ENCODE data around the gene CEP112.

Gene CEP112

DNA sequence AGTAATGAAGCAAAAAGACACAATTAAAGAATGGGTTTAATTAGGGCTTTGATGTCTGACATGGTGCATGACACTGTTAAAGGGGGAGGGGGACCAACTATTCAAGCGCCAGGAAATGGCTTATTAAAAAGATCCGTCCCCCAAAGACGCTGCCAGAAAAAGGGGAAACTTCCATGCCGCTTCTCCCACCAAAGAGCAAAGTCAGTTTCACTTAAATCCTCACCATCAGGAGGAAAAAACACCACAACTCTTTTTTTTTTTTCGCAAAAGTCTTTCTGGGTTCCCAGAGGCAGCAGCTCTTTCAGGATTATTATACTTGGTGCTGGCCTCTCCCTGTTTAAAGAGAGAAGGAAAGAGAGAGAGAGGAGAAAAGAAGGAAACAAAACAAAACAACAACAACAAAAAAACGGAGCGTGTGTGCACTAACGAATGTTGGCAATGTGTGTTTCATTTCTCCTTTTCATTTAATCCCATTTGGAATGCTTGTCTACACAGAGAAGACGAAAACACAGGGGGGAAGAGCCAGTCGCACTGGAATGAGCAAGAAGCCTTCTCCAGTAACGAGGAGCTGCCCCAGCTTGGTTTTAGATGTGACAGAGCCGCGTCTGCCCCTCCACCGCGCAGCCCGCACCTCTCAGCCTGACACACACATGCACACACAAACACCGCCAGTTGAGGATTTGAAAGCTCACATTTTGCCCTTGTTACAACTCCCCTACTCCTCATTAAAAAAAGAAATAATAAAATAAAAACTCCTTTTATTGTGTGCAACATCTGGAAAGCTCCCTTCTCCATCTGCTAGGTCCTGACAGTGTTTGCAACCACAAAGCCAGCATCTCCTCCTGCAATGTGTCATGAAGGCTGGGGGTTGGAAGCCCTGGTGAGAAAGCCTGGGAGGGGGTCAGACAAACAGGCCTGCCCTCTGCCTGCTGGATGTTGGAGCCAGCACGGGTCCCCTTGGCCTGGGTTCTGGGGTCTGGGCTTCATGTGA is 597.8 kb downstream of the CEP112 start:
- DNase-seq (ENCODE audit: low read depth) = no peak

DNA sequence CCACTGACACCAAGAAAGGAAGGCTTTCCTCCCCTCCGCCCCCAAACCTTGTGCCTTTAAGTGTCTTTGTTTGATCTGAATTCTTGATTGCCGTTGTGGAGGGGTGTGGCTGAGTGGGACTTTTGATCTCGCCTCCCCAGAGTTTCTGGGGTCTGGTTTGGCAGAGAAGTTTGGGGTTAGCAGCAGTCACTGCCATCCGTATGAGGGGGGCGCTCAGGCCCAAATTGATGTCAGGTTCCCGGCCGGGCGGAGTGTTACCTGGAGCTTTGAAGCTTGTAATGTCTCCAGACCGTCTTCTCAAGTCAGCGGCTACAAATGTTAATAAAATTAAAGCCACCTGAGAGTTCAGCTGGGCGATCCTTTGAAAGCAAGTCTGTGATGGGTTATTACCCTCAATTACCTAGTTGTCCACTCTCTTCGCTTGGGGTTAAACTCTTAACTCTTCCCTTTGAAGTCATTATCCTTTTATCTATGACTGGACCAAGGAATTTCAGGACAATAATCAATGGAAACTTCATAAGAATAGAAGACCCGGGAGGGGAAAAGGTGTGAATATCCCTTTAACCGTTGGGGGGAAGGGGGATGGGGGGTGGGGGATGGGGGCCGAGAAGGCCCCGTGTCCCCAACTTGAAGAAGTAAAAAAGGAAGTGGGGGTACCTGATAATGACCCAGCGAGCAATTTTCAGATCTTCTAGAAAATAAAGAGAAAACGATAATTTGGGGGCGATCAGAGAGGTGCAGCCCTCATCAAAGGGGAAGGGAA is 598.7 kb downstream of the CEP112 start:
- no peak for DNase-seq (ENCODE audit: low read depth)

DNA sequence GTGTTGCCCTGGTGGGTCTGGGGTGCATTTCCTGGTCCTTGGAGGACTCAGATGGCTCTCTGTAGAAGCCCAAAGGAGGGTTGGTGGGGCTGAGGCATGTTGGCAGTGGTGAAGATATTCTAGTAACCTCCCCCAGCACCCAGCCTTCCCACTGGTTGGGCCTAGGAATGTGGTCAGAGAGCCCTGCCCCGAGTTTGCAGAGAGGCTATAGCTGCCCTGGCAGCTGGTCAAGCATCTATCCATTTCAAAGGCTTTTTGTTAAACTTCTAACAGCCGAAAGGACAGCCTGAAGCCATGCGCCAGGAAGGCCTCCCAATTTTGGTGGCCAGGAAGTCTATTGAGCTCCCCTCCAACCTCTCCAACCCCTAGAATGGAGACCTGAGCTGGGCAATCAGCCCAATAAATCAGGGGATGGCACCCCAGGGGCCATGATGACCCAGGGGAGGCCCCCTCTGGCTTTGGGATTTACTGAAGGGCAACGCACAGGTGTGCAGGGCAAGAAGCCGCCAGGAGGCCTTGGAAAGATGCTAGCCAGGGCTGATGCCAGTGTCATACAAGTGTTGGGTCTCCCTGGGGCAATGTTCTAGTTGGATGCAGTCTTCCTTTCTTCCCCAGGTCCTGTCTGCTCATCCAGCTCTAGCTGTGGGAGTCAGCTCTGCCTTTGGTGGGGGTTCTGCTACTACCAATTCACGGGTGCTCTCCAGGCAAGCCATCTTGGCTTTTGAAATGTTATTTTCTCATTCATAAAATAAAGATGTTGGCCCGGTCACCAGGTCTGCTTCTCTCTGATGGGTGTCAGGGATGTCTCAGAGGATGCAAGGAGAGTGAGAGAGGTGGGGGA is 599.6 kb downstream of the CEP112 start:
- DNase-seq (ENCODE audit: low read depth) = no peak

DNA sequence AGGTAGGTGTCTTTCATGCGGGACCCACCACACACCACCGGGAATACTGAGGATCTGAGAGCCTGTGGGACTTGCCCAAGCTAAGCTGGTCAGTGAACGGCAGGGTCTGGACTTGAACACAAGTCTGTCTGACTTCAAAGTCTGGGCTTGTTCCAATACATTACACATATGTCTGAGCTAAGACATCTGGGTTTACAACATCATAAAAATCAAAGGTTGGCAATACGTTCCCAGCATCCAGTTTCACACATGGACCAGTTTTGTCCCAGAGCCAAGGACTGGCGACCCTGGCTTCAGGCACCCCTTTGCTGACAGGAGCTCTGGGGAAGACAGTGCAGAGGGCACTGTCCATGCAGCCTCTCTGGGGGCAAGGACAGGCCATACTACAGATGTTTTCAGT is 602.6 kb downstream of the CEP112 start:
- DNase-seq (ENCODE audit: low read depth) = no peak

- no peak for DNase-seq (ENCODE audit: low read depth)
These were observed 603.6 kb downstream of the CEP112 start for GRCh38 chr17:65588181-65588808.

DNA sequence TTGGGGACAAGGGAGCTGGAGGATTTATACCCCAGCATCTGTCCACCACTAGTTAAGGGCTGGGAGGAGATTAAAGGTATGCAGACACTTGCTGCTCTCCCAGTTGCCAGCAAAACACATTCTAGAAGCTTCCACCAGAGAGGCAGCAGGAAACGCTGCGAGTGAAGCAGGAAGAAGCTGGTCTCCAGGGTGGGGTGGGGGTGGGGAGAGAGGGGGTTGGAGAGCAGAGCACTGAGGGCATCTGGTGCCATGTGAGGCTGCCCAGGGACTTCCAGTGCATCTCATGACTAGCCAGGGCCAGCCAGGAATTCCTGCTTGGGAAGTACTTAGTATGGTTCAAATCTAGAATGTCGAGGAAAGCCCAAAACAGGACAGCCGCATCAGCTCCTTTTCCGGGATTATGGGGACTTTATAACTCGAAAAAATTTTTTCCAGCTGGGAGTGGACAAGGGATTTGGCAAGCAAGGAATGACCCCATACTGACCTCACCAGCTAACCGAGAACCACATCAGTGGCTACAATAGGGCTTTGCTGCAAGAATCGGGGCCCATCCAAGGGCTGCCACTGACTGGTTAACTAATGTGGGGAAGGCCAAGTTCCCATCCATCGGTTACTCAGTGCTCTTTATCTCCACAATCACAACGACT is 604.3 kb downstream of the CEP112 start:
- DNase-seq (ENCODE audit: low read depth) = no peak

DNA sequence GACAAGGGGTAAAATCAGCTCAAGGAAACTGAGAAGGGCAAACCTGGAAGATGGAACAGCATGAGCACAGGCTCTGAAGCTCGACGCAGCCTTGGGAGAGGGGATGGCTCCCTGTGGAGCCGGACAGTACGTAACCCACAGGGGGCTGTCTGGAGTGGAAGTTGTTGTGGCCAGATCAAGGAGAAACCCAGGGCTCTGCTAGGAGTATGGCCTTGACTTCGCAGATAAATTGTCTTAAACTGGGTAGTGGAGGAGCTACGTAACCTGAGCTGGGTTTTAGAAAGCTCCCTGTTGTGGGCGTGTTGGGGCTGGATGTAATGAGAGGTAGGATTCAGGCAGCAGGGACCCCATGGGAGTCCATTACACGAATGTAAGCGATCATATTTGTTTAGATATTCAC is 605.0 kb downstream of the CEP112 start:
- DNase-seq (ENCODE audit: low read depth) = no peak
